Measurements from ENCODE around the gene SETD7.
"Not testable (repeated sequence)": the region's sequence is repeated elsewhere in the genome, so short reads cannot be mapped to it uniquely, and the experiment has no call there.

SETD7 gene

DNA sequence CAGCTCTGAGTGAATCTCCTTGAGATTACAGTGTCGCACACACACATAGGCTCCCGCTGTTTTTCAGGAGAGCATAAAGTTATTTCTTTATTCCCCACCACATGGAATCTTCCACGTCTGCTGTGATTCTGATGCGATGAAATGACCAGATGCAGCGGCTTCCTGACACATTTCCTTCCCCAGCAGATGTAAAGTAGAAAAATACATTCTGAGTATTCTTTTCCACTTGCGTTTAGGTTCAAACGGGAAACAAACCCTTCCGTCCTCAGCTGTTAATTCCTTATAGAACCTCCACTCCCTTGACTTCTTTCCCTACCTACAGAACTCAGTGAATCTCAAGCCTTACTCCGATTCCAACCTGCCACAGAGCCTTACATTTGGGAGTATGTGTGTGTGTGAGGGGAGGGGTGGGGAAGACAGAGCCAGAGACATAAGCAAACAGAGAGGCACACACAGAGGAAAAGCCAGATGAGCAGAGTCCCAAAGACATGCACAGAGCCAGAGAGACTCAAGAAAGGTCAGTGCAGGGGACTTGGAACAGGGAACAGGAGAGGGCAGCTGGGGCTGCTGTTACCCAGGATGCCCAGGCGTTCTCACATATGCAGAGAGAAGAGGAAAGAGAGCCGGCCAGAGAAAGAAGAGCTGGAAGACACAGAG, 47.3 kb downstream of the SETD7 start:
- DNase-seq = no peak

GRCh38 chr4:139506774-139507173, 49.2 kb downstream of the SETD7 start:
- no peak for DNase-seq

- no peak for DNase-seq
These were observed 52.3 kb downstream of the SETD7 start for GRCh38 chr4:139503622-139504166.

DNA sequence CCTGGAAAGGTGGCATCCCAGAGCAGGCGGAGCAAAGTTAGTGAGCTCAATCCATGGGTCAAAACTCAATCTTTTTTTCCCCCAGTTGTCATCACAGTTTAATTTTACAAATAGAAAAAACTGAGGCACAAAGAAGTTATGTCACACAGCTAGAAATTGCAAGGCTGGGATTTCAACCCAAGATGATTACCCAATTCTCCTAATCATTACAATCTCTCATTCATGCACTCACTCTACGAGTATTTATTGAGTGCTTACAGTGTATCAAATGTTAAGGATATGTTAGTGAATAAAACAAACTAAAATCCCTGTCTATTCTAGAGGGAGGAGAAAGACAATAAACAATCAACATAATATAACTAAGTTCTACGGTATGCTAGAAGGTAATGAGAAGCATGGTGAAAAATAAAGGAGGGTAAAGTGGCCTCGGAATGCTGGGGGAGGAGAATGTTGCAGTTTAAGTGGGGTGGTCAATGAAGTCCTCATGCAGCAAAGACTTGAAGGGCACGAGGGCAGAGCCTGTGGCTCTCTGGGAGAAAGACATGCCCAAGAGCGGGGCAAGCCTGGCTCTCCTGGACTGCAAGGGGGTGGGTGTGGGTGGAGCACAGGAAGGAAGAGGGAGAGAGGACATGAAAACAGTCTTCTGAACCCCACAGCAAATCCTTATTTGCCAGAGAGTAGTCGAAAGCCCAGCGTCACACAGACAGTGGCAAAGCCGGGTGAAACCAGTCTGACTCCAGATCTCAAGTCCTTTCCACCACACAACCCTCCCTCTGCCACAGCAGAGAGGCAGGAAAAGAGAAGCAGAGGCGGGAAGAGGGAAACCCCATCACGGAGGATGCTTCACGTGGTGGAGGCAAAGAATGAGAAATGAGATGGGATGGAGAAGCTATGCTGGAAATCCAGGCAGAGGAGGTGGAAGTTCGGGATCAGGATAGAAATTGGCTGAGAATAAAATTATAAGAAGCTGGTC, 53.8 kb downstream of the SETD7 start:
- DNase-seq = no peak

DNA sequence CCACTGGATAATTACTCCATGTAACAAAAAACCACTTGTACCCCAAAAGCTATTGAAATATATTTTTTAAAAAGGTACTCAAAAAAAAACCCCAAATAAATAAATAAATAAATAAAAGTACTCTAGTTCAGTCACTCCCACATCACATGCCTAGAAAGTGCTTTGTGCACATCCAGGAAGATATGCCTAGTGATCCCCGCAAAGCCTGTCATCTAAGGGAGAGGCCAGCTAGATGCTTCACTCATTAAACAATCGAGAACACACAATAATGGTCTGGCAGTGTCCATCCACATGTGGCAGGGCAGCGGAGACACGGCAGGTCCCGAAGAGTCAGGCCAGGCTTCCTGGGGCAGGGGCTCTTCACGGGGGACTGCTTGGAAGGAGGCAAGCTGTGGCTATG, 54.5 kb downstream of the SETD7 start:
- DNase-seq = no peak

- no peak for DNase-seq
These were observed 54.9 kb downstream of the SETD7 start for GRCh38 chr4:139501117-139501516.

GRCh38 chr4:139499186-139499585, 56.8 kb downstream of the SETD7 start:
- no peak for DNase-seq

DNA sequence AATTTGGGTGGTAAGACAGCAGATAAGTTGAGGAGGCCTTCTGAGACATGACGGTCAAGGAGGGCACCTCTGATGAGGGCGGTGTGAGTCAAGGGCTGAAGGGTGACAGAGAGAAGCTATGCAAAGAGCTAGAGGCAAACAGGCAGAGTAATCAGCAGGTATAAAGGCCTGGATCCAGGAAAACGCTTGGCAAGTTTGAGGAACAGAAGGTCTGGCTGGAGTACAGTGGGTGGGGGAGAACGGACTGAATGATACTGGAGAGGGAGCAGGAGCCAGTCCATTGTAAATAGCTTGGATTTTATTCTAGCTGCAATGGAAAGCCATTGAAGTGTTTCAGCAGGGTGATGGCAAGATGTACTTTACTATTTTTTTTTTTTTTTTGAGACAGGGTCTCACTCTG, 62.8 kb downstream of the SETD7 start:
- no peak for DNase-seq

- DNase-seq = no peak
These were observed 63.6 kb downstream of the SETD7 start for GRCh38 chr4:139492429-139492828.

GRCh38 chr4:139489638-139490037, 66.4 kb downstream of the SETD7 start:
- DNase-seq = no peak

DNA sequence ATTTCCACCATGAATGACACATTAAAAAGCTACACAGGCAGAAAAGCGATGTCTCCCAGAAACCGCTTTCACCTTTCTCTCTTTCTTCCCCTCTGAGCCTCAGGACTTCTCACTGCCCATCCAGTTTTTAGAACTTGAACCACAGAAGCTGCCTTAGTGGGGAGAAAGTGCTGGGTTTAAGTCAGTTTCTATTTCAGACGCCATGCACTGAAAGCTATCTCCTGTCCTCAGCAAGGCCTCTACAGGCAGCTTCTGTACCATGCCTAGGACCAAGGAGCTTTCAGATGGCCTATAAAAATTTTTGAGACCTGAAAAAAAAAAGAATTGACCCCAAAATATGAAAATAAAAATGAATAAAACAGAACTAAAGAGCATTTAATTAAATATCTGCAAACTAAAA, 67.6 kb downstream of the SETD7 start:
- DNase-seq = no peak

- no peak for DNase-seq
These were observed 71.2 kb downstream of the SETD7 start for GRCh38 chr4:139484783-139485311.

GRCh38 chr4:139483000-139483399, 73.0 kb downstream of the SETD7 start:
- DNase-seq = no peak

DNA sequence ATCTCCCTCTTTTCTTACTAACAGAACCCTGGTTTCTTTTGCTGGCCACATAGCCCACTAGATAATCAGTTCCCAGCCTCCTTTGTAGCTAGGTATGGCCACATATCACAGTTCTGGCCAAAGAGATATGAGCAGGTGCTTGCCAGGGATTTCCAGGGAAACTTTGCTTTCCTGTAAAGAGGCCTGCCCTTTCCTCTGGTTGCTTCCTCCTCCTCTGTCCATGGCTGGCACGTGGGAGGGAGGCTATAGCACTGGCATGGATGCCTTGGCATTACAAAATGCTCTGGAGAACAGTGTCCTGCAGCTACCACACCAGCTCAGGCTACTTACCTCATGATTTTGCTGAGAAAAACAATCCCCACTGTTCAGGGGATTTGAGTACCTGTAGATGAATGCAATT, 74.6 kb downstream of the SETD7 start:
- DNase-seq = no peak

- DNase-seq = no peak
These were observed 79.7 kb downstream of the SETD7 start for GRCh38 chr4:139476363-139476762.

DNA sequence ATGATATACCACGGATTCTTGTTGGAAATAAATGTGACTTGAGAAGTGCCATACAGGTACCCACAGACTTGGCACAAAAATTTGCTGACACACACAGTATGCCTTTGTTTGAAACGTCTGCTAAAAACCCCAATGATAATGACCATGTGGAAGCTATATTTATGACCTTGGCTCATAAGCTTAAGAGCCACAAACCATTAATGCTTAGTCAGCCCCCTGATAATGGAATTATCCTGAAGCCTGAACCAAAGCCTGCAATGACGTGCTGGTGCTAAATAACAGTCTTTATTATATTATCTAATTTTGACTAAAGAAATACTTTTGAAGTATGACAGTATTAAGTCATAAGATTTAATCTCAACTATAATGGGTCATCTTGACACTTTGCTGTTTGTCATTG, 83.2 kb downstream of the SETD7 start:
- DNase-seq = no peak

DNA sequence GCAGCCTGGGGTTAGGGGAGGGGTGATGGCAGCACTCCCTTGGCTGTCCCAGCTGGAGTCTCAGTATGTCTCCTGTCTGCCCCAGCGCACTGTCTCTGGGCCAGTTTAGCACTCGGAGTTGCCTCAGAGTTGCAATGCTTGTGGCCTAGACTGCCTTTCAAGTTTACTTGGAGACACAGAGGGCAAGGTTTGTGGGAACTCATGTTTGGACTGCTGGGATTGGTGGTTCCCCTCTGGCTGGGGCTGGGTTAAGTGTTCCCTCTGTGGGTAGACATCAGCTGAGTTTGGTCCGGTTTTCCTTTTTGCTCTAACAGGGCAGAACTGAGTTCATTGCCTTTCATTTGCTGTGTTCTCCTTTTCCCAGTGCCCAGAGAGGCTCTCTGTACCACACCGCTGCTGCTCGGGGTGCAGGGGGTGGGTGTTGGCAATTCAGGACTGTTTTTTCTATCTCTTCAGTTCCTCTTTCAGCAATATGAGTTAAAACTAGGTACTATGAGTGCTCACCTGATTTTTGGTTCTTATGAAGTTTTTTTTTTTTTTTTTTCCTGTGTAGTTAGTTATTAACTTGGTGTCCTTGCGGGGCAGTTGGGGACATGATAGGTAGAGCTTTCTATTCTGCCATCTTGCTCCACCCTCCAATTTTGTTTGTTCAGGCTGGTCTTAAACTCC, 84.9 kb downstream of the SETD7 start:
- no peak for DNase-seq

GRCh38 chr4:139470295-139470694, 85.7 kb downstream of the SETD7 start:
- DNase-seq = no peak

DNA sequence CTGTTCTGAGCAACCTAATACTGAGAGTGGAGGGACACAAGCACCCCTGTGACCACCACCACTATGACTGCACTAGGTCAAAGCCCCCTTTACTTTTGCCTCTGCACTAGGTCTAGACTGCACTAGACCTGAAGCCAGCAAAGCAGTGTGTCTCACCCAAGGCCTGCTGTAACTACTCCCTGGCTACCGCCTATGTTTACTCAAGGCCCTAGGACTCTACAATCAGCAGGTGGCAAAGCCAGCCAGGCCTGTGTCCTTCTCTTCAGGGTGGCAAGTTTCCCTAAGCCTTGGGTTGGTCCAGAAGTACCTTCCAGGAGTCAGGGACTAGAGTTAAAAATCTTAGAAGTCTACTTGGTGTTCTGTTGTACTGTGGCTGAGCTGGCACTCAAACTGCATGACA, 86.2 kb downstream of the SETD7 start:
- no peak for DNase-seq

- DNase-seq = no peak
These were observed 86.8 kb downstream of the SETD7 start for GRCh38 chr4:139469216-139469615.

DNA sequence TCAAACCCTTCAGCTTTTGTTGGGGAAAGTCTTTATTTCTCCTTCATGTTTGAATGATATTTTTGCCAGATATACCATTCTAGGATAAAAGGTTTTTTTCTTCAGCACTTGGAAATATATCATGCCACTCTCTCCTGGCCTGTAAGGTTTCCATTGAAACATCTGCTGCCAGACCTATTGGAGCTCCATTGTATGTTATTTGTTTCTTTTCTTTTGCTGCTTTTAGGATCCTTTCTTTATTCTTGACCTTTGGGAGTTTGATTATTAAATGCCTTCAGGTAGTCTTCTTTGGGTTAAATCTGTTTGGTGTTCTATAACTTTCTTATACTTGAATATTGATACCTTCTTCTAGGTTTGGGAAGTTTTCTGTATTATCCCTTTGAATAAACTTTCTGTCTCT, 87.3 kb downstream of the SETD7 start:
- DNase-seq = not testable (repeated sequence)

GRCh38 chr4:139465922-139466321, 90.1 kb downstream of the SETD7 start:
- no peak for DNase-seq

DNA sequence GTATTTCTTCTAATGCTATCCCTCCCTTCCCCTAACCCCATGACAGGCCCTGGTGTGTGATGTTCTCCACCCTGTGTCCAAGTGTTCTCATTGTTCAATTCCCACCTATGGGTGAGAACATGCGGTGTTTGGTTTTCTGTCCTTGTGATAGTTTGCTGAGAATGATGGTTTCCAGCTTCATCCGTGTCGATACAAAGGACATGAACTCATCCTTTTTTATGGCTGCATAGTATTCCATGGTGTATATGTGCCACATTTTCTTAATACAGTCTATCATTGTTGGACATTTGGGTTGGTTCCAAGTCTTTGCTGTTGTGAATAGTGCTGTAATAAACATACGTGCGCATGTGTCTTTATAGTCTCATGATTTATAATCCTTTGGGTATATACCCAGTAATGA, 91.5 kb downstream of the SETD7 start:
- DNase-seq = not testable (repeated sequence)
